HG02943 (cell line): ENCODE measurements around the gene ARMH3.

Source experiments
- ATAC-seq: cut with Tn5 transposase; IDR thresholded peaks from one replicate; pipeline ENCODE4 v1.9.1; 2021; ENCODE audit warnings: mild to moderate bottlenecking, low read depth, moderate library complexity; ENCODE audit not compliant: unreplicated experiment

ARMH3 gene, protein sequence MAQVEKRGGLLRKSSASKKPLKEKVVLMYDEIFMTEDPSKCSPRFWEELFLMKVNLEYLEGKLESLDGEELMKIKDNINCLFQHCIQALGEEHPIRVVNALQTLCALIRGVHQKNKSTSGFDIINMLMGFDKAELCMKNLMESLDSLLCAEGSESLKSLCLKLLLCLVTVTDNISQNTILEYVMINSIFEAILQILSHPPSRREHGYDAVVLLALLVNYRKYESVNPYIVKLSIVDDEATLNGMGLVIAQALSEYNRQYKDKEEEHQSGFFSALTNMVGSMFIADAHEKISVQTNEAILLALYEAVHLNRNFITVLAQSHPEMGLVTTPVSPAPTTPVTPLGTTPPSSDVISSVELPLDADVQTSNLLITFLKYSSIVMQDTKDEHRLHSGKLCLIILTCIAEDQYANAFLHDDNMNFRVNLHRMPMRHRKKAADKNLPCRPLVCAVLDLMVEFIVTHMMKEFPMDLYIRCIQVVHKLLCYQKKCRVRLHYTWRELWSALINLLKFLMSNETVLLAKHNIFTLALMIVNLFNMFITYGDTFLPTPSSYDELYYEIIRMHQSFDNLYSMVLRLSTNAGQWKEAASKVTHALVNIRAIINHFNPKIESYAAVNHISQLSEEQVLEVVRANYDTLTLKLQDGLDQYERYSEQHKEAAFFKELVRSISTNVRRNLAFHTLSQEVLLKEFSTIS

DNA sequence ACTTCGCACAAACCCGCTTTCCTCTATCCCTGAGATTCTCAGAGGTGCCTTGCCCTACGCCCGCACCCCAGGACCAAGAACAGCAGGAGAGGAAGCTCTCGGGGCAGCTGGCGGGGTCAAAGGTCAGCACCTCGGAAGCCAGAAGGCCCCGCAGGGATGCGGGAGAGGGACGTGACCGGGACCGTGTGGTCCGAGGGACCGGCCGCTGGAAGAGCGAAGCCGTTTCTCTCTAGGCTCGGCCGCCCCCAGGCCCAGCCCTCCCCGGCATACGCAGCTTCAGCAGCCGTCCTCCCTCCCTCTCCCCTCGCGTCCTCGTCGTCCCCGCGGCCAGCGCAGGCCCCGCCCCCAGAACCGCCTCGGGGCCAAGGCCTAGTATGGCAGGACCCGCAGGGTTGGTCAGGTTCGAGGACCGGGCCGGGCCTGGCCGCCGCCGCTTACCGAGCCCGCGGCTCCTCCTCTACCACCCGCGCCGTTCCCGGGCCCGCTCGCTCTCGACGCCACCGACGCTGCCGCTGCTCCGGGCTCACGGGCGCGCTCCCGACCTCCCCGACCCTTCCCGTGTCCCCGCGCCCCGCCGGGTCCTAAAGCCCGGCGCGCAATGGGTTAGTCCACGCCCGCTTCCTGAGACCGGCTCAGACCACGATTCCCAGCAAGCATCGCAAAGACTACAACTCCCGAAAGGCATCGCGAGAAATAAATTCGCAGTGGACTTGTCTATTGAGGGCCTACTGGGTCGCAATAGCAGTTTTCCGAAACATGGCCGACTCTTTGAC lies at the start of gene ARMH3:
Gene ARMH3 (minus strand): TSS at position 527 of the 773 bp plus-strand sequence. CDS start 16,059 bp downstream, outside the sequence.
- ATAC-seq = peak; percentile 90

DNA sequence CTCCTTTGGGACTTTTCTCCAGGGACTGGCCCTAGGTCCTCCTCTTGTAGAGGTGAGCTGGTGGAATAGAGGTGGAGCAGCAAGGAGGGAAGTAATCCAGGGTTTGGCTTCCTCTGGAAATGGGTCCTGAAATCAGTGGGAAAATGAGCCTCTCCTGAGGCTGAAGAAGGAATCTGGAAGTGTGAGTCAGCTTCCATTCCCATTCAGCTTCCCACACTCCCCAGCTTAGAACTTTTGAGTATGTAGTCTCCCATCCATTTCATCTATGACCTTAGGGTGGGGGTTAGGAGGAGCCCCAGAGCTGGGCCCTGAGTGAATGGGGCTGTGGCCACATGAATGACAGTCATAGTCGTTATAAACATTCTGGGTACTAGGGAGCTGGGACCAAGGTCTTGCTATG lies 46.4 kb upstream of the ARMH3 start:
- ATAC-seq = no peak

DNA sequence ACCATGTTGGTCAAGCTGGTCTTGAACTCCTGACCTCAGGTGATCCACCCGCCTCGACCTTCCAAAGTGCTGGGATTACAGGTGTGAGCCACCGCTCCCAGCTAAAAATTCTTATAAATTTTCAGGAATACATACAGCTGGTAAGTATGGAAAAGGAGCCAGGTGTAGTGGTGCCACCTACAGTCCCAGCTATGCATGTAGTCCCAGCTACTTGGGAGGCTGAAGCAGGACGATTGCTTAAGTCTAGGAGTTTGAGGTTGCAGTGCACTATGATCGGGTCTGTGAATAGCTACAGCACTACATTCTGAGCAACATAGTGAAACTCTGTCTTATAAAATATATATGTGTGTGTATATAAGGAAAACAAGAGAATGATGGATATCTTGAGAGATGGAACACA lies 45.2 kb upstream of the ARMH3 start:
- no peak for ATAC-seq

DNA sequence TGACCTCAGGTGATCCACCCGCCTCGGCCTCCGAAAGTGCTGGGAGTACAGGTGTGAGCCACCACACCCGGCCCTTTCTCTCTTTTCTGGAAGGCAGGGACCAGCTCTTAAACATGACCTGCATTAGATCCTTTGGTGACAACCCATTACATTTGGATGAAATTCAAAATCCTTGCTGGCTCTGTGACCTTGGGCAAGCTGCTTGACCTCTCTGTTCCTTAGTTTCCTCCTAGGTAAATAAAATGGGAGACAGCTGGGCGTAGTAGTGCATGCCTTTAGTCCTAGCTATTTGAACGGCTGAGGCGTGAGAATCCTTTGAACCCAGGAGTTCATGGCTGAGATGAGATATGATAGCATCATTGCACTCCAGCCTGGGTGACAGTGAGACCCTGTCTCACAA lies 40.5 kb upstream of the ARMH3 start:
- no peak for ATAC-seq

DNA sequence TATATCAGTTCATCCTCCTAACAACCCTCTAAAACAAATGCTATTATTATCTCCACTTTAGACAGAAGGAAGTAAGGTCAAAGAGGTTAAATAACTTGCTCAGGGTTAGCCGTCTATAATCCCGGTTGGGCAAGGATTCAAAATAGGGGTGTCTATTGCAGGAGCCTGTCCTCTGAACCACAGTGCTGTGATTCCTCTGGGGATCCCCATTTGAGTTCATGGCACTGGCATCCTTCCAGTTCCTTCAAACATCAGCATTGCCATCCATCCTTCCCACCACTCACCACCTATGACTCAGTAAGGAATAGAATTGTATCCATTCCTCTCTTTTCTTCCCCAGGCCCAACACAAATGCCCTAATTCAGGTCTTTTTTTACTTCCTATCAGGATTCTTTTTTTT lies 34.8 kb upstream of the ARMH3 start:
- no peak for ATAC-seq

DNA sequence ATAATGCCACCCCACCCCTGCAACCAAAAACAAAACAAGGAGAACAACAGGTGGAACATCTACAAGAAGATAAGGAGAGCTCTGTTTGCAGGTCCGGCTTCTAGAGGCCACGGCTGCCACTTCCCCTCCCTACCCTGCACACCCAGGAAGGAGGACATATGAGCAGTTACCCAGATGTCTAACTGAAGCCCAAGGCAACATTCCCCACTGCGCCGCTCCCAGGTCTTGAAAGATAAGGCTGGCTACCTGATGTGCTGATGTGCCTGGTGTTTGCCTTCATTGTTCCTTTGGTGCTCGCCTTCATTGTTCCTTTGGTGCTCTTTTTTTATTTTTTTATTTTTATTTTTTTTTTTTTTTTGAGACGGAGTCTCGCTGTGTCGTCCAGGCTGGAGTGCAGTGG lies 30.2 kb upstream of the ARMH3 start:
- no peak for ATAC-seq

DNA sequence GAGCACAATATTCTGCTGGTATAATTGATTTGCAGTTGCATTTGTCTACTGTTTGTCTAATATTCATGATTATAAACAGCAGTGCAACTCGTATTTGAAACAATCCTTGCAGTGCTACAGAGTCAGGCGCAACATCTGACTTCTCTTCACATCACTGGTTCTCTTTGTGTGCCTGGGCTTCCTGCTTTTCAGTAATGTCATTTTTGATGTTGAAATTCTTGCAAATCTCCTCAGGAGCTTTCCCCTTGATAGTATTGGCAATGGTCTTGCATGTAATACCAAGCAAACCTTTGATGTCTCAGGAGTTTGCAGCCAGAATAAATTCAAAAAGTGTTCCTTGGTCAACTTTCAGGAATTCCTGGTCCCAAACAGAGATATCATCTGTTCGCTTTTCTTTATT lies 29.4 kb upstream of the ARMH3 start:
- ATAC-seq = no peak

DNA sequence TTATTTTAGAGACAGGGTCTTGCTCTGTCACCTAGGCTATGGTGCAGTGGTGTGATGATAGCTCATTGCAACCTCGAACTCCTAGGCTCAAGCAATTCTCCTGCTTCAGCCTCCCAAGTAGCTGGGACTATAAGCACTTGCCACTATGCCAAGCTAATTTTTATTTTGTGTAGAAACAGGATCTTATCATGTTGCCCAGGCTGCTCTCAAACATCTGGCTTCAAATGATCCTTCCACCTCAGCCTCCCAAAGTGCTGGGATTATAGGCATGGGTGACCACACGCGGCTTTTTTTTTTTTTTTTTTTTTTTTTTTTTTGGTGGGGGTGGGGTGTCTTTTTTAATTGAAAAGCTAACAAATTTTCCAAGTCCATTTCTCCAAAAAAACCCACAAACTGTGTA lies 27.6 kb upstream of the ARMH3 start:
- ATAC-seq = no peak

DNA sequence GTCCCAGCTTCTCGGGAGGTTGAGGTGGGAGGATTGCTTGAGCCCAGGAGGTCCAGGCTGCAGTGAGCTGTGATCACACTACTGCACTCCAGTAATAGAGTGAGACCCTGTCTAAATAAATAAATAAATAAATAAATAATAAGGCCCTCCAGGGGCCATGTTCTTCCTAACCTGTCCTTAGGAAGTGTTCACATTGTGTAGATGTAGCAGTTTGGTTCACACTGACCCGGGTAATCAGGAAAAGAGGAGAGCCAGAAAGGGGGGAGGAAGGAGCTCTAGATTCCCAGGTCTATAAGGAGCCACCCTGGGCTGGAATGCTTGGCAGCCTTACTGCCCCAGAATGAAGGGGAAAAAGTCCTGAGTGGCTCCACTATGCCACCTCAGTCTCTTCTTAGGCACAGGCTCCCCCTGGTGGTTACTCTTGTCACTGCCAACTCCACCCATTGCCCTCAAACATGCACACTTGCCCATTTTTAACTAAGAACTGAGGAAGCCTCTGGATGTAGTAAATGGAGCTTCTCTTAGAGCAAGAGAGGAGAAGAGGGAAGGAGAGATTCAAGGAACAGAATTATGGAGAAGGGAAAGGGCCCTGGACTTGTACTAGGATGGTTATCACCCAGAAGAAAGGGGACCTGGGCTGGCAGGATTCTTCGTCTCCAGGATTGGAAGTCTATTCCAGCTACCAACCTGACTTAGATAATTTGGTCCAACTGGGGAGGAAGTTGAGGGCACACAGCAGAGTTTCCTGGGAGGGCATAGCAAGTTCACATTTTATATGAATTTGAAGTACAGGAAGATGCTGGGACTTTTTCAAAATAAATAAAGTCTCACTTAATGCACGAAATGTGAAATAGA lies 16.9 kb upstream of the ARMH3 start:
- ATAC-seq = no peak

DNA sequence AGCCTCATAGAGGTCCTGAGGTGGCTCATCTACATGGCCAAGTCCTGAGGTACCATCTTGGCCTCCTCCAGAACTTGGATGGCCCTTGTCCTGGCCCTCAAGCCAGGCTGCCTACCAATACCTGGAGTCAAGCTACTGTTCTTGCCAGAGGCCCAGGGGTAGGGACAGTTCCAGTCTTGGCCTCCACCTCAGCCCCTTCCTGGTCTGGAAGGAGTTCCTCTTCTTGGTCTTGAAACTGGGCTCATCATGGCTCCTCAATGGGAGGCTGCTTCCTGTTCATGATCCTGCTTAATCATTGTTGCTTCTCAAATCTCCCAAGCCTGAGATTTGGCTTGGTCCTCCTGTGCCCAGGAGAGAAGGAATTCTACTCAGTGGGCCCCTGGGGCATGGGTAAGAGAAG lies 13.1 kb upstream of the ARMH3 start:
- no peak for ATAC-seq

DNA sequence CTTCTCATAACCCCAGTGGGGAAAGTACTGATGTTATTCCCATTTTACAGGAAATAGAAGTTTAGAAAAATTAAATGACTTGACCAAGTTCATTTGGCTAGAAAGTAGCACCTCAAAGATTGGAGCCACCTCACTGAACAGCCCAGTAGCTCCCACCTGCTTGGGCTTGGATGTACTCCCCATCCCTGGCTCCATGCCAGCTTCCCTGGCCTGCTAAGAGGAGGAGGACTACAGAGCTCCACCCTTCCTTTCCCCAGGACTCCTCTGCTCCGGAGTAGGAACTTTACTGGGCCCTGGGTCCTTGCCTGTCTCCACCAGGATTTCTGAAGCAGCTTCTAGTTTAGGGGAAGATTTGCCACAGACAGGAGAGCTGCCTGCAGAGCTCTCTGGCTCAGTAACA lies 12.2 kb upstream of the ARMH3 start:
- no peak for ATAC-seq

DNA sequence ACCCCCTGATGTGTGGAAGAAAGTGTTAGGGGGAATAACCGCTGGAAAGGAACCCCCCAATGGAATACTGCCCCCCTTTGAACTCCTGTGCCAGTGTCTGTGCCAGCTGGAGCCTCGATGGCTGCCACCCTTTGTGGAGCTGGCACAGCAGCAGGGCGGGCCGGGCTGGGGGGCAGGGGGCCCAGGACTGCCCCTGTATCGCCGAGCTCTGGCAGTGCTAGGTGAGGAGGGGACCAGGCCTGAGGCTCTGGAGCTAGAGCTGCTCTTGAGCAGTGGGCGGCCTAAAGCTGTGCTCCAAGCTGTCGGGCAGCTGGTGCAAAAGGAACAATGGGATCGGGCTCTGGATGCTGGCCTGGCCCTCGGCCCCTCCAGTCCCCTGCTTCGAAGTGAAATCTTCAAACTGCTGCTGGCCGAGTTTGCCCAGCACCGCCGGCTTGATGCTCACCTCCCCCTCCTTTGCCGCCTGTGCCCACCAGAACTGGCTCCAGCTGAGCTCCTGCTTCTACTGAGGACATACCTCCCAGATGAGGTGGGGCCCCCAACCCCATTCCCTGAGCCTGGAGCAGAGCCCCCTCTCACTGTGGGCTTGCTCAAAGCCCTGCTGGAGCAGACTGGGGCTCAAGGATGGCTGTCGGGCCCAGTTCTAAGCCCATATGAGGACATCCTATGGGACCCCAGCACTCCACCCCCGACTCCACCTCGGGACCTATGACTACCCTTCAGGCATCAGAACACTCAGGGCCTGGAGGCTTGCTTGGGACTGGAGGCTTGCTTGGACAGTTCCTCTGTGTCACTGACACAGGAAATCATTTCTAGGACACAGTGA lies 11.3 kb upstream of the ARMH3 start:
- no peak for ATAC-seq

DNA sequence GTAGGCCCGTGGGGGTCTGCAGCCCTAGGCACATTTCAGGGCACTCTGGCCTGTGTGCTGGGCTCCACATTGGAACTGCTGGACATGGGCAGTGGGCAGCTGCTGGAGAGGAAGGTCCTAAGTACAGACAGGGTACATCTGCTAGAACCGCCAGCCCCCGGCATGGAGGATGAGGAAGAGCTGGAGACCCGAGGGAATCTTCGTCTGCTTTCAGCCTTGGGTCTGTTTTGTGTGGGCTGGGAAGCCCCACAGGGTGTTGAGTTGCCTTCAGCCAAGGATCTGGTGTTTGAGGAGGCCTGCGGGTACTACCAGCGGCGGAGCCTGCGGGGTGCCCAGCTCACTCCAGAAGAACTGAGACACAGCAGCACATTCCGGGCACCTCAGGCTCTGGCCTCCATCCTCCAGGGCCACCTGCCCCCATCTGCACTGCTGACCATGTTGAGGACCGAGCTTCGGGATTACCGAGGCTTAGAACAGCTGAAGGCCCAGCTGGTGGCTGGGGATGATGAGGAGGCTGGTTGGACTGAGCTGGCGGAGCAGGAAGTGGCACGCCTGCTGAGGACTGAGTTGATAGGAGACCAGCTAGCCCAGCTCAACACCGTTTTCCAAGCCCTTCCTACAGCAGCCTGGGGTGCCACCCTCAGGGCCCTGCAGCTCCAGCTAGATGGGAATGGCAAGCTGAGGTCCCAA lies 10.6 kb upstream of the ARMH3 start:
- no peak for ATAC-seq

DNA sequence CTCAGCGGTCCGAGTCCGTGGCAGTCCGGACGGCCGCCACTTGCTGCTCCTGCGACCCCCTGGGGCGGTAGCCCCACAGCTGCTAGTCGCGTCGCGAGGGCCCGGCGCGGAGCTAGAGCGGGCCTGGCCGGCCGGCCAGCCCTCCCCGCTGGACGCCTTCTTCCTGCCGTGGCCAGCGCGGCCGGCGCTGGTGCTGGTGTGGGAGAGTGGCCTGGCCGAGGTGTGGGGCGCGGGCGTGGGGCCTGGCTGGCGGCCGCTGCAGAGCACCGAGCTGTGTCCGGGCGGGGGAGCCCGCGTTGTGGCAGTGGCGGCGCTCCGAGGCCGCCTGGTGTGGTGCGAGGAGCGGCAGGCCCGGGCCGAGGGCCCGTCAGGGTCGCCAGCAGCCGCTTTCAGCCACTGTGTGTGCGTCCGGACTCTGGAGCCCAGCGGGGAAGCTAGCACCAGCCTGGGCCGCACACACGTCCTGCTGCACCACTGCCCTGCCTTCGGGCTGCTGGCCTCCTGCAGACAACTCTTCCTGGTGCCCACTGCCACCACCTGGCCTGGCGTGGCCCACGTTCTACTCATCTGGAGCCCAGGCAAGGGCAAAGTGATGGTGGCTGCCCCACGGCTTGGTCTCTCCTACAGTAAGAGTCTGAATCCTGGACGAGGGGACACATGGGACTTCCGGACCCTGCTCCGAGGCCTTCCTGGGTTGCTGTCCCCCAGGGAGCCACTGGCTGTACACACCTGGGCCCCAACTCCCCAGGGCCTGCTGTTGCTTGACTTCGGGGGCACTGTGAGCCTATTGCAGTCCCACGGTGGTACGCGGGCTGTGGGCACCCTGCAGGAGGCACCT lies 9.8 kb upstream of the ARMH3 start:
- peak; percentile 27 for ATAC-seq

DNA sequence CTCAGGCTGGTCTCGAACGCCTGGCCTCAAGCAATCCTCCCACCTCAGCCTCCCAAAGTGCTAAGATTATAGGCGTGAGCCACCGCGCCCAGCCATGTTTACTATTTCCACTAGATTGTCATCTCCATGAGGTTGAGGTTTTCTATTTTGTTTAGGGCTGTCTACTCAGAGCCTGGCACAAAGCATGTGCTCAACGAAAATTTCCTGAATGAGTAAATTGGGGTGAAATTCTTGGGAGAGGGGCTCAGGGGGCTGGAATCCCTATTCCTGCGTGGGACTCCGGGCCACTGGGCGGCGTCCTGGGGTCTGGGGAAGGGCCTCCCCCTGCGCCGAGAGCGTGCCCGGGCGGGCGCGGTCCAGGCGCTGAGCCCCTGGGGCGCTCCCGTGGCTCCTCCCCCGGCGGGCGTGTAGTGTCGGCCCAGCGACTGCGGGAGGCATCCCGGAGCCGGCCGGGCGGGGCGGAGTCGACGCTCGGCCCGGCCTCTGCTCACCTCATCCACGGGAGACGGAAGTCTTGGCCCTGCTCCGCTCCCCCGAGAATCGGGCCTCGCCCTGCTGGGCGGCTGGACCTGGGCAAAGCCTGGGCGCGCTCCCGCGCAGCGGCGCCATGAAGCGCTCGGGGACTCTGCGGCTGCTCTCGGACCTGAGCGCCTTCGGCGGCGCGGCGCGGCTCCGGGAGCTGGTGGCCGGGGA lies 9.0 kb upstream of the ARMH3 start, which contains the start of gene HPS6:
Gene HPS6 (plus strand): TSS at position 482 of the 693 bp plus-strand sequence. CDS start 126 bp downstream, at position 608.
- ATAC-seq = peak; percentile 95

DNA sequence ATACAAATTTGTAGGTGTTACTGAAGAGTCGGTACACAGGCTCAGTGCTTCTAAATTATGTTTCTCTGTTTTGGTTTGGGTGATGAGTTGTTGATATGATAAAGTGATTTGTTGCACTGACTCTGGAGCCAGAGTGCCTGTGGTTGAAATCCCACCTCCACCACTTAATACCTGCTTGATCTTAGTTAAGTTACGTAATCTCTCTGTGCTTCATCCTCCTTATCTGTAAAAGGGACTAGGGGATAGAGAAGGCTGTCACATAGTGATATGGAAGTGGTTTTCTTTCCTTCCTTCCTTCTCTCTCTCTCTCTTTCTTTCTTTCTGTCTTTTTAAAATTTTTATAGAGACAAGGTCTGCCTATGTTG lies 8.5 kb upstream of the ARMH3 start:
- no peak for ATAC-seq

DNA sequence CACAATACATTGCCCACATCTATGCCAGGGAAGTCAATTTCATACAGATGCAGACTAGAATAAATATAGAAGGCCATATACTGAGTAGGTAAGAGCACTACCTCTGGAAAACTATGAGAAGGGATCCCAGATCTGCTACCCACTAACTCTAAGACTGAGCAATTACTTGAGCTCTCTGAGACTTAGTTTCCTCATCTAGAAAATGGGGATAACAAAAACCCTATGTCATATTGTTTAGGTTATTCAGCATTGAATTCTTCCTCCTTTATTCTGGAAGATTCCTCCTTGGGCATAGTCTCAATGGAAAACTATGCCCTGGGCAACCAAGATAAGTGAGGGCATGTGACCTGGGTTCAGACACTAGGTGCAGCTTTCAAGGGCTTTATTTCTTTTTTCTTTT lies 4.0 kb upstream of the ARMH3 start:
- no peak for ATAC-seq
